AG08395 (cell line): ENCODE measurements around the gene DNASE1L2.

Source experiments
- DNase-seq: peaks from one replicate; pipeline ENCODE4 v3.0.0; 2012; ENCODE audit warnings: mixed read lengths, low spot score

DNASE1L2 gene

DNA sequence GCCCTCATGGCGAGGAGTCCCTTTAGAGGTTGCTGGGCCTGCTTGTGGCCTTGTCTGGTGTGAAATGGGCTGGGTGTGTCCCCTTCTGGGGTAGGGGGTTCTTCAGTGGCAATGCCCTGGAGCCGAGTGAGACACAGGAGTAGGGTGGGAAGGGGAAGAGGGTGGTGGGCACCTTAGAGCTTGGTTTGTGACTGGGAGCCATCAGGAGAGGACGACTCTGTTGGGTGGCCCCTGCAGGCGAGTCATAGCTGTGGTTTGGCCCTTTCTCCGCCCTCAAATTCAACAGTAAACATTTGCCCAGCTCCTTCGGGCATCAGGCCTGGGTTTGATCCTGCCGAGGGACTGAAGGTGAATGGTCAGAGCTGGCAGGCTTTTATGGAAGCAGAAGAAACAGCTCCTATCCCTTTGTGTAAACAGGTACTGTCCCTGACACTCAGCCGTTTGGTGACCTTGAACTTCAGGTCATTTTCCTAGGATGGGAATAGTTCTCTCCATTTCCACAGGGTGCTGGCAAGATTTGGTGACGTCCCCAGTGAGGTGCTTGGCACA, 9.9 kb upstream of the DNASE1L2 start:
- no peak for DNase-seq

DNA sequence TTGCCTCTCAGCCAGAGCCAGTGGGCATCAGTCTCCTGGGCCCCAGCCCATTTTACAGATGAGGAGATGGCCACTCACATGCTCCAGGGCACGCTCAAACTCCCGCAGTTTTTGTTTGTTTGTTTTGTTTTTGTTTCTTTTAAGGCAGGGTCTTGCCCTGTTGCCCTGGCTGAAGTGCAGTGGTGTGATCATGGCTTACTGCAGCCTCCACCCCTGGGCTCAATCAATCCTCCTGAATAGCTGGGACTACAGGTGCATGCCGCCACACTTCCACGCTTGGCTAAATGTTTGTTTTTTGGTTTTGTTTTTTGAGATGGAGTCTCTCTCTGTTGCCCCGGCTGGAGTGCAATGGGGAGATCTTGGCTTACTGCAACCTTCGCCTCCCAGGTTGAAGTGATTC, 9.3 kb upstream of the DNASE1L2 start:
- DNase-seq = no peak

DNA sequence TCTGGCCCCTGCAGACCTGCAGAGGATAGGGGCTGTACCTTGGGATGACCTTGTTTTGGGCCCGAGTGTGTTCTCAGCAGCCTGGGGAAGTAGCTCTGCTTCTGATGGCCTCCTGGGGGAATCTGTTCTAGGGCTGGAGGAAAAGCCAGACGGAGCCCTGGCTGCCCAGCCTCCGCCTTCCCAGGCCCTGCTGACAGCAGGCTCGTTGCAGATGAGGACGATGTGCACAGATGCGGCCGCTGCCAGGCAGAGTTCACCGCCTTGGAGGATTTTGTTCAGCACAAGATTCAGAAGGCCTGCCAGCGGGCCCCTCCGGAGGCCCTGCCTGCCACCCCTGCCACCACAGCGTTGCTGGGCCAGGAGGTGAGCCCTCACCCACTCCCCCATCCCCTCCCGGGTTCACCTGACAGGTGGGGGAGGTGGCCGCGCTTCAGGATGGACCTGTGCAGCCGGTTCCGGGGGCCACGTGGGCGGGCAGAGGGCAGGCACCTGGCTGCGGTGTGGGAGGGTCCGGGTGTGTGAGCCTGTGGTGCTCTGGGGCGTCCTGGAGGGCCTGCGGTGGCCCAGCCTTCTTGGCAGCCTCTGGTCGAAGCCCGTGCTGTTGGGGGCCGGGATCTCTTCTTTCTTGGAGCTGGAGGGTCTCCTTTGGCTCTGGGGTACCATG, 8.0 kb upstream of the DNASE1L2 start:
- no peak for DNase-seq

DNA sequence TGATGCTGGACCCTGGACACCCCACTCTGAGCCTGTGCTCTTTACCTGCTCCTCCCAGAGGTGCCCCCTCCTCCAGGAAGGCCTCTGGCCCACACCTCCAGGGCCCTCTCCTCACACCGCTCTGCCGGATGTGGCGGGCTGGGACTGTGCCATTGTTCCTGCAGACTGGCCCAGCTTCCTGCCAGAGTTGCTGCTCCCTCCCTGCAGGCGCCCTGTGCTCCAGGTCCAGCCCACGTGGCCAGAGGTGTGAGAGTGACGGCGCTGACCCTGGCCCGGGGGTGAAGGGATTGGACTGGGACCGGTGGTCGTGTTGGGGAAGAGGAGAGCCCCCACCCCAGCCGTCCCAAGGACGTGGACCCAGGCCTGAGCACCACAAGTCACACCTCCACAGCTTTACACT, 7.2 kb upstream of the DNASE1L2 start:
- DNase-seq = no peak

DNA sequence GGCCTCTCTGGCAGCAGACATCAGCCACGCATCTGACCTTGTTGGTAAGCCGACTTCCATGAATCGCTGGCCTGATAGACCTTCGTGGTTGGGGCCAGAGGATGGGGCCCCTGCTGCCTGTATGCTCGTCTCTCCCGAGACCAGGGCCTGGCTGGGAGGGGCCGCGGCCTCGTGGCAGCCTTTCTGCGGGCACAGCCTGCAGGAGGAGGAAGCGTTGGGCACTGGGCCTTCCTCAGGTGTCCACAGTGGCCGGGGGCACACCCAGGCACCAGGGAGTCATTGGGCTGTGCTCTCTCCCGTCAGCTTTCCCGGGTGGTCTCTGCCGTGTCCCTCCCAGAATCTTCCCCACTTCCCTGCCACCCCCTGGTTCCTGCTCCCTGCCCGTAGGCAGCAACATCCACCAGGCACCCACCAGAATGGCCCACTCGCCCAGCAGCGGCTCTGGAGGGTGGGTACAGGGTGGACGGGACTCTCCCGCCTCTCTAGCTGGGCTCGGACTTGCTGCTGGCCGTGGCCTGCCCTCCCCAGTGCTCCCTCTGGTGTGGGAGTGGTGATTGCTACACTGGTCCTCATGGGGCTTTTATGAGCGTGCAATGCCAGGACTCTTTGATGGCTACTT, 6.5 kb upstream of the DNASE1L2 start:
- DNase-seq = no peak

DNA sequence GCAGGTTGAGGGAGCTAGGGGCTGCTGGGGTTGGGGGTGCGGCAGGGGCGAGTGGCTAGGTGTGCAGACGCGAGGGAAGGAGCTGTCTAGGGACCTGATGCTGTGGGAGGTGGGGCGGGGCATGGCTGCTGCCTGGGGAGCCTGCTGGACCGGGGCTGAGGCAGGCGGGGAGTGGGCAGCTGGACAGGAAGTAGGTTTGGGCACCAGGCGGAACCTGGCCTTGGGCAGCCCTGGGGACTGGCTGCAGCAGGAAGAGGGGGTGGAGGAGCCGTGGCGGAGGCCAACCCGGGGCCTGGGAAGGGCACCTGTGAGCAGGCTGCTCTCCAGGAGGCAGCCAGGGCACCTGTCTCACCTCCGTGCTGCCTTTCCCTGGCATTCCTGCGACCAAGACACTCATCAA, 5.9 kb upstream of the DNASE1L2 start:
- DNase-seq = no peak

DNA sequence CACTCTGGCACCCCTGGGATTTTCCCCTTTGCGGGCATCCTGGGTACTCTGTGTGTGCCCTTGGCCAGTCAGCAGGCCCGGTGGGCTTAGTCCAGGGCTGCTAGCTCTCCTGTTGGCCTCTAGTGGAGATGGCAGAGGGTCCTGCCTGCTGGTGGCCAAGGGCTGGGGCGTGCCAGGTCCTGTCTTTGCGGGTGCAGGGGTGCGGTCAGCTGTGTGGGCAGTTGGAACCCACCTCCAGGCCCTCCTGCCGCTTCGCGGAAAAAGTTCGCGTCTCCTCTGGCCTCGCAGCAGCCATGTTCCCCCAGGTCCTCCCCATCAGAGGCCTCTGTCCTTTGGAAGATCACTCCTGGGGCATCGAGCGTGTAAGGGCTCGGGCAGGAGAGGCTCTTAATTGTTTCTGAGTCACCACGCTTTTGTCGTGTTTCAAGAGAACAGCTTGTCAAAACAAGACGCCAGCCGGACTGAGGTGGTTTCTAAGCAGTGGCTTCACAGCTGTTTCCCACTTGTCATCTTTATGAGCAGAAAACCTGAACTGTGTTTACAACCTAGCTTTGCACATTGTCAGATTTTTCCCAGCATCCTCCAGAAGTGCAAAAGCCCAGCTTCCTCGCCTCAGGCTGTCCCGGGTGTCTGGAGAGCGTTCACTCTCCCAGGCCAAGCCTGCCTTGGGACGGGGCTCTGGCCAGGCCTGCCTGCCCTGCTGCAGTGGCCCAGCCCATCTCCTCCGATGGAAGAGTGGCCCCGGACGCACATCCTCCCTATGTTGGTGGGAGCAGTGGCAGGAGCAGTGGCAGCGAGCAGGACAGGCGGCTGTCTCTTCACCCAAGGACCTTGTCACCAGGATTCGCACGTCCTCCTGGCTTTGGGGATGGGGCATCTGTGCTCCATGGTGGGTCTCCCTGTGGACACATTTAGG, 5.0 kb upstream of the DNASE1L2 start:
- DNase-seq = no peak

DNA sequence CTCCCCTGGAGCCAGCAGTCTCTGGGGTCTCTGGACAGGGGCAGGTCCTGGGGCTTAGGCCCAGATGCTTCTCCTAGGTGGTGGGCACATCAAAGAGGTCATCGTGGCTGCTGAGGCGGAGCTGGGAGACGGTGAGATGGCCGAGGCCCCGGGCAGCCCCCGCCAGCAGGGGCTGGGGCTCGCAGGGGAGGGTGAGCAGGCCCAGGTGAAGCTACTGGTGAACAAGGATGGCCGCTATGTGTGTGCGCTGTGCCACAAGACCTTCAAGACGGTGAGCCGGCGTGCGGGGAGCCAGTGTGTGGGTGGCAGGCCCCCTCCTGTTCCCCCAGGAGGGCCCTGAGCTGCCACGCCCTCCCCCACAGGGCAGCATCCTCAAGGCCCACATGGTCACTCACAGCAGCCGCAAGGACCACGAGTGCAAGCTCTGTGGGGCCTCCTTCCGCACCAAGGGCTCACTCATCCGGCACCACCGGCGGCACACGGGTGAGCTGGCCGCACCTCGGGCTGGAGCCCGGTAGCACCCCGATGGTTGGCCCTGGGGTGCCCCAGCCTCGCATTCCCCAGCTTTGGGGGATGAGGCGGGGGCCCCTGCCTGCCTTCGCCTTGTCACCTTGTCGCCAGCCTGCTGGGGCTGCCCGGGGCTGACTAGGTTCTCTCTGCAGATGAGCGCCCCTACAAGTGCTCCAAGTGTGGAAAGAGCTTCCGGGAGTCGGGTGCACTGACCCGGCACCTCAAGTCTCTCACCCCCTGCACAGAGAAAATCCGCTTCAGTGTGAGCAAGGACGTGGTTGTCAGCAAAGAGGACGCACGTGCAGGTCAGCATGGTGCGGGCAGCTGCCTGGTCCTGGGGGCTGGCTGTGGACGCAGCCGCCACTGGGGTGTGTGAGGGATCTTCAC, 3.9 kb upstream of the DNASE1L2 start:
- no peak for DNase-seq

DNA sequence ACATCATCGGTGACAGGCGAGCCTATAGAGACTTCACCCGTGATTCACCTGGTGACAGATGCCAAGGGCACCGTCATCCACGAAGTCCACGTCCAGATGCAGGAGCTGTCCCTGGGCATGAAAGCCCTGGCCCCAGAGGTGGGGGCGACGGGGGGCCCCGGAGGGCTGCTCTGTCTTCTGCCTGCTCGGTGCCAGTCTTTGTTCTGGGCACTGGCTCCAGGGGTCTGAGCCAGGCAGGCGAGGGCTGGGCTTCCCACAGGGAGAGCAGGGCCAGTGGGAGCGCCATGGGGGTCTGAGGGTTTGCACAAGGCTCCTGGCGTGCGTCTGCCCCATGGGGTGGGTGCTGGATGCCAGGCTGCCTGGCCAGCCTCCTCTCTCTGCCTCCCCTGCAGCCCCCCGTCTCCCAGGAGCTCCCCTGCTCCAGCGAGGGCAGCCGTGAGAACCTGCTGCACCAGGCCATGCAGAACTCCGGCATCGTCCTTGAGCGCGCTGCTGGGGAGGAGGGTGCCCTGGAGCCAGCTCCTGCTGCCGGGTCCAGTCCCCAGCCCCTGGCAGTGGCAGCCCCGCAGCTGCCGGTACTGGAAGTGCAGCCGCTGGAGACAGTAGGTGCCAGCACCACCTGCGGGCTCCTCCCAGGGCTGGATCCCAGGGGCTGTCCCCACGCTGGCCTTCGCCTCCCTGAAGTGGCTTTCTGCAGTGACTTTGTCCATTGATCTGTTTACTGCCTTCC, 3.0 kb upstream of the DNASE1L2 start:
- no peak for DNase-seq

DNA sequence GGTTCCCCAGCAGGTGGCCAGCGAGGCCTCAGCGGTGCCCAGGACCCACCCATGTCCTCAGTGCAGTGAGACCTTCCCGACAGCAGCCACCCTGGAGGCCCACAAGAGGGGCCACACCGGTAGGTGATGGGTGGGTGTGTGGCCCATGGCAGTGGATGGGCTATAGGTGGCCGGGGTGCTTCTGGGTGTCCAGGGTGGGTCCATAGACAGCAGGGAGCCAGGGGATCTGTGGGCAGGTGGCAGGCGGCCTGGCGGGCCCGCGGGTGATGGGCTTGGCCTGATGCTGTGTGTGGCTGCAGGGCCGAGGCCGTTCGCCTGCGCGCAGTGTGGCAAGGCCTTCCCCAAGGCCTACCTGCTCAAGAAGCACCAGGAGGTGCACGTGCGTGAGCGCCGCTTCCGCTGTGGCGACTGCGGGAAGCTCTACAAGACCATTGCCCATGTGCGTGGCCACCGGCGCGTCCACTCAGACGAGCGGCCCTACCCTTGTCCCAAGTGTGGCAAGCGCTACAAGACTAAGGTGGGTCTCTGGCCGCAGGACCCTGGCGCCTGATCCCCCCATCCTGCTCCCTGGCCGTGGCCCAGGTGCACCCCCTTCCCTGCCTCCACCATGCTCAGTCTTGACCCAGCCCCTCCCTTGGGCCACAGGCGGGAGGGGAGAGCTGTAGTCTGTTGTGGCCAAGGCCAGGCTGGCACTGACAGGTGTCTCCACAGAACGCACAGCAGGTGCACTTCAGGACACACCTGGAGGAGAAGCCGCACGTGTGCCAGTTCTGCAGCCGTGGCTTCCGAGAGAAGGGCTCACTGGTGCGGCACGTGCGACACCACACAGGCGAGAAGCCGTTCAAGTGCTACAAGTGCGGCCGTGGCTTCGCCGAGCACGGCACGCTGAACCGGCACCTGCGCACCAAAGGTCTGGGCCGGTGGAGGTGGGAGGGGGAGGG, 2.1 kb upstream of the DNASE1L2 start:
- DNase-seq = no peak

DNA sequence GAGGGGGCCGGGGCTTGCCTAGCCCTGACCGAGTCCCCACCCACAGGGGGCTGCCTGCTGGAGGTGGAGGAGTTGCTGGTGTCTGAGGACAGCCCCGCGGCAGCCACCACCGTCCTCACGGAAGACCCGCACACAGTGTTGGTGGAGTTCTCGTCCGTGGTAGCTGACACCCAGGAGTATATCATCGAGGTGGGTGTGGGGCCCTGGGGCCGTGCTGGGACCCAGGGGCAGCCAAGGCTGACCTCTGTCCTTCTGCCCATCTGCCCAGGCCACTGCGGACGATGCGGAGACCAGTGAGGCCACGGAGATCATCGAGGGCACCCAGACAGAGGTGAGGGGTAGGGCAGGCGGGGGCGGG, 1.5 kb upstream of the DNASE1L2 start:
- no peak for DNase-seq

DNA sequence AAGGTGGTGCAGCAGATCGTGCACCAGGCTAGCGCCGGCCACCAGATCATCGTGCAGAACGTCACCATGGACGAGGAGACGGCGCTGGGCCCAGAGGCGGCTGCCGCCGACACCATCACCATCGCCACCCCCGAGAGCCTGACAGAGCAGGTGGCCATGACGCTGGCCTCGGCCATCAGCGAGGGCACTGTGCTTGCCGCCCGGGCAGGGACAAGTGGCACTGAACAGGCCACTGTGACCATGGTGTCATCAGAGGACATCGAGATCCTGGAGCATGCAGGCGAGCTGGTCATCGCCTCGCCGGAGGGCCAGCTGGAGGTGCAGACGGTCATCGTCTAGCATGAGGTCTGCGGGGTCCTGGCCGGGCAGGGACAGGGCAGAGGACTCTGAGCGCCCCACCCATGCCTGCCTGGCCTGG, 1.0 kb upstream of the DNASE1L2 start:
- DNase-seq = no peak

DNA sequence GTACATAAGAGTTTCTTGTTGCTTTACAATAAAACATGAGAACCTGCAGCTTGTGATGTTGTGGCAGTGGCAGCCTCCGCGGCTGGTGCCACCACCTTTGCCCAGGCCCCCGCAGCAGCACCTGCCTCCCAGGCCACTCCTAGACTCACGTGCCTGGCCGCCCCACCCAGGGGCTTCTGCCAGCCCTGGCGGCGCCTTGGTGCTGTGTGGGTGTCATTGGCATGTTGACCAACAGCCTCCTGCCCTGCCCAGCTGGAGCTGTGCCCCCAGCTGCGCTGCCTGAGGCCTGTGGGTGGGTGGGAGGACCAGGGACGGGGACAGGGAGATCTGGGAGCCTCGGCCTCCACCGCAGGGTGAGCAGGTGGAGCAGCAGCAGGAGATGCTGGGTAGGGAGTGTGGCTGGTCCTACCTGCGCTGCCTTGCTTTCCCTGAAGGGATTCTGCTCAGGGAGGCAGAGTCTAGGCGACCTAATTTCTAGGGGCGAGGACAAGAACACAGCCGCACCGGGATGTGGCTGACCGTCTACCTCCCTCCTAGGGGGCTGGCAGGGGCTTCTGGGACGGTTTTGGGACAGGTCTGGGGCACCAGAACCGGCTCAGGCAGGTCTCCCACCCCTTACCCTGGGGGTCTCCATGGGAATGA, 428 bp upstream of the DNASE1L2 start:
- DNase-seq = no peak

DNA sequence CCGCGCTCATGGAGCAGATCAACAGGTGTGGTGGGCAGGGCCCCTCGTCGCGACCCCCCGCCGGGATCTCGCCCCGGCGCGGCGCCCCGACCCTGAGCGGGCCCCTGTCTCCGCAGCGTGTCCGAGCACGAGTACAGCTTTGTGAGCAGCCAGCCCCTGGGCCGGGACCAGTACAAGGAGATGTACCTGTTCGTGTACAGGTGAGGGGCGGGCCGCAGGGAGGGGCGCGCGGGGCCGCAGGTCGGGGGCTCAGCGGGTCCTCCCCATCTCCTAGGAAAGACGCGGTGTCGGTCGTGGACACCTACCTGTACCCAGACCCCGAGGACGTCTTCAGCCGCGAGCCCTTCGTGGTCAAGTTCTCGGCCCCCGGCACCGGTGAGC, 848 bp downstream of the DNASE1L2 start:
- DNase-seq = no peak

DNA sequence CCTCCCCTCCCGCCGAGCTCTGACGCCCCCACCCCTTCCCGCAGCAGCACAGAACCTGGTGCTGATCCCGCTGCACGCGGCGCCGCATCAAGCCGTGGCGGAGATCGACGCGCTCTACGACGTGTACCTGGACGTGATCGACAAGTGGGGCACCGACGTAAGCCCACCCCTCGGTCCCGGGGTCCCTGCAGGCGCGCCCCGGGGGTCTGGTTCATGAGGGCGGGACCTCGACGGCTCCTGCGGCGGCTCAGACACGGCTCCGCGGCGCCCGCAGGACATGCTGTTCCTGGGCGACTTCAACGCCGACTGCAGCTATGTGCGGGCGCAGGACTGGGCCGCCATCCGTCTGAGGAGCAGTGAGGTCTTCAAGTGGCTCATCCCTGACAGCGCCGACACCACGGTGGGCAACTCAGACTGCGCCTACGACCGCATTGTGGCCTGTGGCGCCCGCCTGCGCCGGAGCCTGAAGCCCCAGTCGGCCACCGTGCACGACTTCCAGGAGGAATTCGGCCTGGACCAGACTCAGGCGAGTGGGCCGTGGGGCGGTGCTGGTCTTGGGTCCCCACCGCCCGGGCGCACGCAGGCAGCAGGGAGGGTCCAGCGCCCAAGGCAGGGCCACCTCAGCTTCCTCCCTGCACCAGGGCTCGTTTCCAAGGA, 1.4 kb downstream of the DNASE1L2 start:
- no peak for DNase-seq

DNA sequence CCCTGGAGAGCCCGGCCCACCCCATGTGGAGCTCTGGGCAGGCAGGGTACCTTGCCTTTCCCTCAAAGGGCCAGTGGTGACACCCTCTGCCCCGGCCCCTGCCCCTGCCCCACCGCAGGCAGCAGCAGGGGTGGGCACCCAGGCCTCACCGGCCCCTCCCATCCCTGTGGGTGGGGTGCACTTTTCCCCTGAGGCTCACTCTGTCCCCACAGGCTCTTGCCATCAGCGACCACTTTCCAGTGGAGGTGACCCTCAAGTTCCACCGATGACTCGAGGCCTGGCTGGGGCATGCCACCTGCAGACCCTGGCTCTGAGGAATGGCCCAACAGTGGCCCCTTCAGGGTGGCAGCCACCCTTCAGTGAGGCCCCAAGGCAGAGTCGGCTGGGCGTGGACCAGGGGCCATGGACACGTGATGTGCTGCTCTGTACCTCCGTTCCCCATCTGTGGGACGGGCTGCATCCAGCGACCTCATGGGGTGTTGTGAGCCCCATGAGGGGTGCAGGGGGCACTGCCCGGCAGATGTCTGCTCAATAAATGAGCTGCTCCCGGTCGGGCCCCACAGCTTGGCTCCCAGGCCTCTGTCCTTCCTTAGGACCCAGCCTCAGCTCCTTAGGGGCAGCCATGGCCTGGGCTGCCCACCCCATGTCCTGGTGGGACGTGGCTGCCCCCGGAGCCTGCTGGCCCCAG, 2.0 kb downstream of the DNASE1L2 start:
- no peak for DNase-seq

DNA sequence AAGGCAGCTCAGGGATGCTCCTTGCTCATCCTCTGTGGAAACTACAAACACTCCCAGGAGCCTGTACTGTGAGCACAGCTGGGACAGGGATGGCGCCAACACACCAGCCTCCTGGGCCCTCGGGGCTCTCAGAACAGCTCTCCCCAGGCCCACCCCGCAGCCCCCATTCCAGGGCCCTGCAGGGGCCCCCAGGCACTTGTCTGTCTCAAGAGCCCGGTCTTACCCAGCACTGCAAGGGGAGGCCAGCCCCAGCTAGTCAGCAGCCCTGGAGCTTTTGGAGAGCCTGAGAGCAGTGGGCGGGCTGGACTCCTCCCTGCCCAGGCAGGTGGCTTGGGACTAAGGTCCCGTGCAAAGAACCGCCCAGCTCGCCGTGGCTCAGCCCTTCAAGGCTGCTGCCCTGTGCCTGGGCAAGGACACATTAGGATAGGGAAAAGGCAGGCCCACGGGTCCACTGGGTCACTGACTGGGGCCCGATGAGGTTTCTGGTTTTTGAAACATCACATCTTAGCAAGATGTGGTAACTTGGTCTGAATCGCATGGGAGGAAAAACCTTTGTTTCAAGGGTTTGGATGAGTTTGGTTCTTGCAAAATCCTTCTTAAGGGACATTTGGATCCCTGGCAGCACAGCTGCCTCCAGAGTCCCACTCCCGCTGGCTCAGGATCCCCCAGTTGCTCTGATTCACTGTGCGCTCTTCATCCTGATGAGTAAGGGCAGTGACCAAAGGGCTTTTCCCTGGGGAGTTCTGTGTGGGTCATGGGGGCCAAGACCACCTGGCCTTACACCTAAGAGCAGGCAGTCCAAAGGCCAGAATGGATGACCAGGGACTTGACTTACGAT, 2.8 kb downstream of the DNASE1L2 start:
- no peak for DNase-seq
